Smooth muscle cell (in vitro differentiated cells): ENCODE measurements around the gene LOXL4. TPM values are rescaled to one million over a fixed set of nuclear protein-coding genes. Genes with fewer than 3 reads are reported as not detected.

Experiments
- DNase-seq: peaks from one replicate; lab custom pipeline; 2025; ENCODE audit not compliant: unreplicated experiment; lab: John Stamatoyannopoulos, UW
- H2AFZ ChIP-seq: fragments of 200-600 bp; sonication (generic); 2 replicates; pipeline ENCODE4 v1.6.0; 2016; ENCODE audit warnings: antibody characterized with exemption, low read depth, mild to moderate bottlenecking
- H3F3A ChIP-seq: fragments of 200-600 bp; sonication (generic); 2 replicates; pipeline ENCODE4 v1.6.0; 2017; ENCODE audit warnings: antibody characterized with exemption, low read depth
- H3K27ac ChIP-seq: fragments of 200-600 bp; sonication (generic); 2 replicates; pipeline ENCODE4 v1.5.1; 2016; ENCODE audit warnings: low read depth, mild to moderate bottlenecking
- H3K27me3 ChIP-seq: fragments of 200-600 bp; sonication (generic); 2 replicates; pipeline ENCODE4 v1.6.1; 2016; ENCODE audit warnings: low read depth, mild to moderate bottlenecking
- H3K36me3 ChIP-seq: fragments of 200-600 bp; sonication (generic); 2 replicates; pipeline ENCODE4 v1.5.1; 2016; ENCODE audit warnings: low read depth
- H3K4me1 ChIP-seq: fragments of 200-600 bp; sonication (generic); 2 replicates; pipeline ENCODE4 v1.5.1; 2016; ENCODE audit warnings: low read depth
- H3K4me2 ChIP-seq: fragments of 200-600 bp; sonication (generic); 2 replicates; pipeline ENCODE4 v1.6.0; 2016; ENCODE audit warnings: mild to moderate bottlenecking
- H3K4me3 ChIP-seq: fragments of 200-600 bp; sonication (generic); 2 replicates; pipeline ENCODE4 v1.5.1; 2016; ENCODE audit warnings: mild to moderate bottlenecking
- H3K79me2 ChIP-seq: fragments of 200-600 bp; sonication (generic); 2 replicates; pipeline ENCODE4 v1.6.0; 2016; ENCODE audit warnings: low read depth, mild to moderate bottlenecking
- H3K9ac ChIP-seq: fragments of 200-600 bp; sonication (generic); 2 replicates; pipeline ENCODE4 v1.6.0; 2016; ENCODE audit warnings: low read depth
- H3K9me3 ChIP-seq: fragments of 200-600 bp; sonication (generic); replicated peaks from 2 replicates; pipeline ENCODE4 v1.5.1; 2016; ENCODE audit warnings: low read depth
- H4K20me1 ChIP-seq: fragments of 200-600 bp; sonication (generic); 2 replicates; pipeline ENCODE4 v1.6.0; 2016; ENCODE audit warnings: low read depth
- WGBS: methylation state at CpG from one replicate; pipeline ENCODE4 v1.1.7; 2016; ENCODE audit warnings: low lambda C conversion rate; 5-methylcytosine and 5-hydroxymethylcytosine counted together
- polyA plus RNA-seq: library from polyadenylated mRNA; unstranded; fragments of >200 nt; fragmentation: Nextera tagmentation; extraction: Ambion mirVana; gene quantifications from 2 replicates; pipeline ENCODE4 v1.2.1, GENCODE V29; 2016
- total RNA-seq: library from RNA; depleted of rRNA; stranded (reverse); fragments of >200 nt; gene quantifications from 2 replicates; pipeline ENCODE4 v1.2.3, GENCODE V29; 2014
- TF ChIP-seq, protein P1 (sequence below): fragments of 200-600 bp; sonication (generic); IDR thresholded peaks from 2 replicates; pipeline ENCODE4 v1.5.1; 2017; ENCODE audit warnings: borderline replicate concordance, mild to moderate bottlenecking, antibody characterized with exemption; ENCODE audit not compliant: insufficient read depth, poor library complexity, severe bottlenecking

The LOXL4 gene
- total and polyA plus RNA-seq, 2 experiments from 2014 or later = 19.8 to 60.2 TPM

DNA sequence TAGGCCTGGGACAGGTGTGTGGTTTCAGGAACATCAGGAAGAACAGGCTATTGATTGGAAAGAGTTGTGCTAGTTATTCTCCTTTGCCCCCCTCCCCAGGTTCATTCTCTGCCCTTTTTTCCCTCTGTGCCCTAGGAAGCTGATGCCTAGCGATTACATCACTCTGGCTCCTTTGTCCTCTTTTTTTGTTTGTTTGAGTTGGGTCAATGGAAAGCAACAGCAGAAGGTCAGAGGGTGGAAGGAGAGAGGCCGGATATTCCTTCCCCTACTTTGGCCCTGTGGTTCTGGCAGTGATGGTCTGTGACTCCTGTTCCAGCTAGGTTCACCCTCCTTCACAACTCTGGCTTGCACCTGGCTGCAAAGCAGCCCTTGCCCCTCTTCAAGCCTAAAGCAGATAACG lies 18.9 kb downstream of the LOXL4 start:
- Histone ChIP-seq H3K4me2 (no peak overlapping the region), H2AFZ (no peak overlapping the region), H3F3A (peaks cover 16% of the 10 kb centered on the region), H3K27me3 (no peaks in the 10 kb centered on the region), H3K27ac (no peak overlapping the region), H3K9ac (no peak overlapping the region), H4K20me1 (peaks cover 11% of the 10 kb centered on the region), H3K79me2 (no peaks in the 10 kb centered on the region), H3K4me3 (no peak overlapping the region), H3K36me3 (peaks cover 7% of the 10 kb centered on the region), H3K4me1 (peaks cover 7% of the 10 kb centered on the region), H3K9me3 (no peaks in the 10 kb centered on the region)
- WGBS = 100% methylated on average over 3 of the region's 3 CpGs
- DNase-seq = no peak
- TF ChIP-seq, protein P1, sequence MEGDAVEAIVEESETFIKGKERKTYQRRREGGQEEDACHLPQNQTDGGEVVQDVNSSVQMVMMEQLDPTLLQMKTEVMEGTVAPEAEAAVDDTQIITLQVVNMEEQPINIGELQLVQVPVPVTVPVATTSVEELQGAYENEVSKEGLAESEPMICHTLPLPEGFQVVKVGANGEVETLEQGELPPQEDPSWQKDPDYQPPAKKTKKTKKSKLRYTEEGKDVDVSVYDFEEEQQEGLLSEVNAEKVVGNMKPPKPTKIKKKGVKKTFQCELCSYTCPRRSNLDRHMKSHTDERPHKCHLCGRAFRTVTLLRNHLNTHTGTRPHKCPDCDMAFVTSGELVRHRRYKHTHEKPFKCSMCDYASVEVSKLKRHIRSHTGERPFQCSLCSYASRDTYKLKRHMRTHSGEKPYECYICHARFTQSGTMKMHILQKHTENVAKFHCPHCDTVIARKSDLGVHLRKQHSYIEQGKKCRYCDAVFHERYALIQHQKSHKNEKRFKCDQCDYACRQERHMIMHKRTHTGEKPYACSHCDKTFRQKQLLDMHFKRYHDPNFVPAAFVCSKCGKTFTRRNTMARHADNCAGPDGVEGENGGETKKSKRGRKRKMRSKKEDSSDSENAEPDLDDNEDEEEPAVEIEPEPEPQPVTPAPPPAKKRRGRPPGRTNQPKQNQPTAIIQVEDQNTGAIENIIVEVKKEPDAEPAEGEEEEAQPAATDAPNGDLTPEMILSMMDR = no peak

DNA sequence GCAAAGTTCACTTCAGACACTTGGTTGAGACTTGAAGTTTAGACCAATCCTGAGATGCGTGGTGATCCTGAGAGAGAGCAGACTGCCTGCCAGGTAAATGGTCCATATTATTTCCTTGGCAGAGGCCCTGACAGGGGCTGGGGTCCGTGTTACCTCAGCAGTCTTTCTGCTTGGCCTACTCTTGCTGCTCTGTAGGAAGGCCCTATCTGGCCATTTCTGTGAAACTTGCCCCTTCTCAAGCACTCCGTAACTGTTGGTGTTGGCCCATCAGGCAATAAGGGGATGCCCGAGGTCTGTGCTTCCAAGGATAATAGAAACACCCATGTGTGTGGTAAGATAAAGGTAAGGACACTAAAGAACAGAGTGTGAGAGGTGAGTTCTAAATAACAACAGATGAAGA lies 20.0 kb downstream of the LOXL4 start:
- H4K20me1 ChIP-seq = peaks cover 18% of the 10 kb centered on the region
- no peak overlapping the region for H3K27ac ChIP-seq
- WGBS = 97% methylated on average over 4 of the region's 4 CpGs
- no peak overlapping the region for H3K4me2 ChIP-seq
- H3K4me1 ChIP-seq = peaks cover 12% of the 10 kb centered on the region
- no peaks in the 10 kb centered on the region for H3K79me2 ChIP-seq
- no peak overlapping the region for H3K9ac ChIP-seq
- DNase-seq = no peak
- H2AFZ ChIP-seq = no peak overlapping the region
- H3K27me3 ChIP-seq = no peaks in the 10 kb centered on the region
- TF ChIP-seq, protein P1 = no peak
- peaks cover 7% of the 10 kb centered on the region for H3K36me3 ChIP-seq
- no peaks in the 10 kb centered on the region for H3K9me3 ChIP-seq
- H3K4me3 ChIP-seq = no peak overlapping the region
- peaks cover 24% of the 10 kb centered on the region for H3F3A ChIP-seq

DNA sequence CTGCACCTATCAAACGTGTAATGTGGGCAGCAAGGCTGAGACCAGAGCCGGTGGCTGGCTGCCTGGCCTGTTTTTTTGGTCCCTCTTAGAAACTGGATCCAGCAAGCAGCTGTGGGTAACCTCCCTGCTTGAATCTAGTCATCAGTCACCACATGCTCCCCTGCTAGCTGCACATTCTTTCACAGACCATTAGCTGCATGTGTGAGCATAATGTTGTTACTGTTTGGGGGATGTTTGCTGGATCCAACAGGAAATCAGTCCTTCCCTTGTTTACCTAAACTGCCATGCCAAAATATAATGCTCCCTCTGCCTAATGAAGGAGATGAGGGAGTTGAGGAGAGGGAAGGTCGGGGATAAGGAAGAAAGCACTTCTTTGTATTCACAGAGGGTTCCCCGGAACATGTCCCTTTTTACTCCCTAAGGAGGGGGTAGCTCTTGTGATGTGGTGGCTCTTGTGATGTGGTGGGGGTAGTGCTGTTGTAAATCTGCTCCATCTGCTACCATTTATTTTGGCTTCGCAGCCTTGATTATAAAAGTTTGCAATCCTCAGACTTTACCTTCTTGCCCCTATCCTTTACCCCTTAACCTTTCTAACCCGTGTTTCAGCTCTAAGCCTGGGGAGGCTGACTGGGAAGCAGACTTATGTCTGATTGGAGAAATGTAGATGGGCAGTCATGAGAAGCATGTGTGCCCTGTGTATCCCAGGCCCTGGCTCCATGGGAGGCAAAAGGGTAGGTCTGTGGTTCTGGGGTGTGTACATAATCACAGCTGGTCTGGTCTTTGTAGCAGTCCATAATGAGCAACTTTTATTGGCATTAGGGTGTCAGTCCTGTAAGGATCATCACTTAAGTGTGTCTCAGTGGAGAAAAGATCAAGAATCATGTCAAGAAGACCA lies 20.8 kb downstream of the LOXL4 start:
- Histone ChIP-seq H3K36me3 (peaks cover 7% of the 10 kb centered on the region), H3F3A (peaks cover 25% of the 10 kb centered on the region), H3K79me2 (no peaks in the 10 kb centered on the region), H3K9me3 (no peaks in the 10 kb centered on the region), H4K20me1 (peaks cover 21% of the 10 kb centered on the region), H3K4me1 (peaks cover 13% of the 10 kb centered on the region), H2AFZ (no peak overlapping the region), H3K4me3 (no peak overlapping the region), H3K9ac (no peak overlapping the region), H3K27ac (no peak overlapping the region), H3K27me3 (no peaks in the 10 kb centered on the region), H3K4me2 (no peak overlapping the region)
- WGBS = 59% methylated on average over 6 of the region's 6 CpGs
- no peak for DNase-seq
- TF ChIP-seq, protein P1 = no peak

DNA sequence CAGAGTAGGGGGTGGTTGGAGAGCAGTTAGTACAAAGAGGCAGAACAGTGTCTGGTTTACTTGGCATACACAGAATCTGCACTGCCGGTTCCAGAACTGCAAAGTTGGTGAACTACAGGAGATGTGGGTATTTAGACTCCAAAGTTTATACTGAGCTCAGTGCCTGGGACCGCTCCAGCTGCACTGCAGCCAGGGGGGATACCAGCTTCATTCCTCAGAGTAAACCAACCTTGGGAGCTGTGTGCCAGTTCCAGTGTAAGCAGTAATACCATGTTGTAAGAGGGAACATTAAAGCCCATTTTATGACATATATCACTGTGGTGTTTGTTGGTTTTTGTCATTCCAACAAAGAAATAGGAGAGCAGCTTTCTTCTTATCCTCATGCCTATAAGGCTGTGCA lies 23.4 kb downstream of the LOXL4 start:
- H3K79me2 ChIP-seq = no peaks in the 10 kb centered on the region
- H3K4me3 ChIP-seq = no peak overlapping the region

More for the DNA sequence above, 23.4 kb downstream of the LOXL4 start:
- H2AFZ ChIP-seq = no peak overlapping the region
- no peak for DNase-seq
- H4K20me1 ChIP-seq = peaks cover 21% of the 10 kb centered on the region
- peak overlapping the region; percentile 78 for H3K27ac ChIP-seq
- H3K4me2 ChIP-seq = peak overlapping the region; percentile 70
- peaks cover 7% of the 10 kb centered on the region for H3K36me3 ChIP-seq
- peaks cover 13% of the 10 kb centered on the region for H3K4me1 ChIP-seq
- no peaks in the 10 kb centered on the region for H3K9me3 ChIP-seq
- H3F3A ChIP-seq = peaks cover 25% of the 10 kb centered on the region
- TF ChIP-seq, protein P1 = no peak
- WGBS = 40% methylated on average over 2 of the region's 2 CpGs
- H3K27me3 ChIP-seq = no peaks in the 10 kb centered on the region
- no peak overlapping the region for H3K9ac ChIP-seq
